CD4-positive, alpha-beta T cell (primary cell): Measurements from ENCODE around the gene SERPINA6. TPM values are rescaled to one million over a fixed set of nuclear protein-coding genes. Genes with fewer than 3 reads are reported as not detected.

Experiments used
- ATAC-seq: fragments of 200-7000 bp; cut with Tn5 transposase; one replicate; pipeline ENCODE4 v1.10.0; 2022; ENCODE audit warnings: mild to moderate bottlenecking; ENCODE audit not compliant: poor library complexity
- CTCF ChIA-PET: fragments of 350-600 bp; sonication (Branson Sonifier 250); formaldehyde crosslinking; loops from one replicate; lab custom pipeline; 2021; ENCODE audit warnings: antibody characterized with exemption, inconsistent platforms; lab: Charles Lee
- POLR2A ChIA-PET: fragments of 350-600 bp; sonication (Branson Sonifier 250); formaldehyde crosslinking; loops from one replicate; lab custom pipeline; 2021; ENCODE audit warnings: antibody characterized with exemption, inconsistent platforms; lab: Charles Lee
- DNase-seq, 14 experiments: peaks; one replicate each; pipeline ENCODE4 v3.0.0-alpha.2; 2013 to 2020; ENCODE audit warnings: mixed read lengths in 2 of 14
- H3K27ac ChIP-seq, 2 donors: one replicate each; pipeline versions ENCODE4 v1.5.1 to v1.7.0; 2013; ENCODE audit warnings: low read length in 2 of 2, low read depth in 1 of 2, mild to moderate bottlenecking in 1 of 2
- H3K27me3 ChIP-seq, 2 experiments: 1 replicate in 1 of 2; 2 replicates in 1 of 2; pipeline versions ENCODE4 v1.6.1 to v1.7.0; 2013; ENCODE audit warnings: low read length in 2 of 2, control low read depth in 1 of 2, mild to moderate bottlenecking in 1 of 2, moderate library complexity in 1 of 2; ENCODE audit not compliant: insufficient read depth in 2 of 2, control insufficient read depth in 1 of 2
- H3K36me3 ChIP-seq: one replicate; pipeline ENCODE4 v1.6.1; 2013; ENCODE audit warnings: low read length, control low read depth; ENCODE audit not compliant: insufficient read depth
- H3K4me1 ChIP-seq: one replicate; pipeline ENCODE4 v1.6.1; 2013; ENCODE audit warnings: low read length, control low read depth; ENCODE audit not compliant: insufficient read depth
- H3K4me3 ChIP-seq: one replicate; pipeline ENCODE4 v1.5.1; 2013; ENCODE audit warnings: mild to moderate bottlenecking, low read length, moderate library complexity
- H3K9me3 ChIP-seq, 2 experiments: 1 replicate in 1 of 2; 2 replicates in 1 of 2; pipeline versions ENCODE4 v1.6.1 to v1.7.0; 2013; ENCODE audit warnings: low read length in 2 of 2, mild to moderate bottlenecking in 2 of 2, control low read depth in 1 of 2, moderate library complexity in 1 of 2; ENCODE audit not compliant: control insufficient read depth in 1 of 2, insufficient read depth in 1 of 2
- H3K27ac Mint-ChIP-seq: one replicate; pipeline ENCODE4 v1.8.0; 2020; ENCODE audit warnings: mixed read lengths
- H3K27me3 Mint-ChIP-seq: one replicate; pipeline ENCODE4 v1.8.0; 2021; ENCODE audit warnings: mixed read lengths
- H3K36me3 Mint-ChIP-seq: one replicate; pipeline ENCODE4 v1.8.0; 2021; ENCODE audit warnings: low read depth, mixed read lengths
- H3K4me1 Mint-ChIP-seq: one replicate; pipeline ENCODE4 v1.8.0; 2021; ENCODE audit warnings: low read depth, mixed read lengths
- H3K4me3 Mint-ChIP-seq: one replicate; pipeline ENCODE4 v1.8.0; 2020; ENCODE audit warnings: mild to moderate bottlenecking, mixed read lengths
- H3K9me3 Mint-ChIP-seq: one replicate; pipeline ENCODE4 v1.8.0; 2020; ENCODE audit warnings: mixed read lengths
- intact Hi-C, 2 experiments: fragments of 100-400 bp; cut with DNase I in 1 of 2; cut with micrococcal nuclease in 1 of 2; formaldehyde crosslinking; loops; one replicate each; pipeline versions ENCODE4 v1.15.1 to v1.9.0; 2023 to 2025; cut with DNase I, micrococcal nuclease
- total RNA-seq, 174 experiments: library from RNA in 2 of 174; stranded (reverse) in 2 of 174; gene quantifications; one replicate each; pipeline ENCODE4 v1.2.3 and lab custom pipeline; 2021 to 2026
- TF ChIP-seq, protein P1 (sequence below): fragments of 200-600 bp; IDR thresholded peaks from one replicate; pipeline ENCODE4 v1.8.0; 2022; ENCODE audit warnings: antibody characterized with exemption, mild to moderate bottlenecking

Gene SERPINA6
- total RNA-seq, 2 experiments from 2014 or later: not detected

GRCh38 chr14:94291159-94291905 is 31.8 kb downstream of the SERPINA6 start:
- CTCF ChIA-PET: no interaction called here
- no peak overlapping the region for H3K4me3 Mint-ChIP-seq
- no peaks in the 10 kb centered on the region for H3K9me3 Mint-ChIP-seq
- DNase-seq (no peak), ATAC-seq (no peak)
- Histone ChIP-seq H3K27me3 (peaks cover 0 to 5% of the 10 kb centered on the region in 2 experiments), H3K36me3 (no peaks in the 10 kb centered on the region), H3K4me3 (no peak overlapping the region), H3K9me3 (peaks cover 0 to 8% of the 10 kb centered on the region in 2 experiments), H3K27ac (no peak overlapping the region), H3K4me1 (no peaks in the 10 kb centered on the region)
- intact Hi-C loops: no loop called here
- no peaks in the 10 kb centered on the region for H3K27me3 Mint-ChIP-seq
- no peaks in the 10 kb centered on the region for H3K36me3 Mint-ChIP-seq
- TF ChIP-seq, protein P1, sequence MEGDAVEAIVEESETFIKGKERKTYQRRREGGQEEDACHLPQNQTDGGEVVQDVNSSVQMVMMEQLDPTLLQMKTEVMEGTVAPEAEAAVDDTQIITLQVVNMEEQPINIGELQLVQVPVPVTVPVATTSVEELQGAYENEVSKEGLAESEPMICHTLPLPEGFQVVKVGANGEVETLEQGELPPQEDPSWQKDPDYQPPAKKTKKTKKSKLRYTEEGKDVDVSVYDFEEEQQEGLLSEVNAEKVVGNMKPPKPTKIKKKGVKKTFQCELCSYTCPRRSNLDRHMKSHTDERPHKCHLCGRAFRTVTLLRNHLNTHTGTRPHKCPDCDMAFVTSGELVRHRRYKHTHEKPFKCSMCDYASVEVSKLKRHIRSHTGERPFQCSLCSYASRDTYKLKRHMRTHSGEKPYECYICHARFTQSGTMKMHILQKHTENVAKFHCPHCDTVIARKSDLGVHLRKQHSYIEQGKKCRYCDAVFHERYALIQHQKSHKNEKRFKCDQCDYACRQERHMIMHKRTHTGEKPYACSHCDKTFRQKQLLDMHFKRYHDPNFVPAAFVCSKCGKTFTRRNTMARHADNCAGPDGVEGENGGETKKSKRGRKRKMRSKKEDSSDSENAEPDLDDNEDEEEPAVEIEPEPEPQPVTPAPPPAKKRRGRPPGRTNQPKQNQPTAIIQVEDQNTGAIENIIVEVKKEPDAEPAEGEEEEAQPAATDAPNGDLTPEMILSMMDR: no peak
- no peaks in the 10 kb centered on the region for H3K4me1 Mint-ChIP-seq
- no peak overlapping the region for H3K27ac Mint-ChIP-seq
- POLR2A ChIA-PET: interaction anchor here (0.6 kb wide), 1 partner anchor 133 kb away, joined by 3 read pairs; no protein-coding TSS in a partner anchor

DNA sequence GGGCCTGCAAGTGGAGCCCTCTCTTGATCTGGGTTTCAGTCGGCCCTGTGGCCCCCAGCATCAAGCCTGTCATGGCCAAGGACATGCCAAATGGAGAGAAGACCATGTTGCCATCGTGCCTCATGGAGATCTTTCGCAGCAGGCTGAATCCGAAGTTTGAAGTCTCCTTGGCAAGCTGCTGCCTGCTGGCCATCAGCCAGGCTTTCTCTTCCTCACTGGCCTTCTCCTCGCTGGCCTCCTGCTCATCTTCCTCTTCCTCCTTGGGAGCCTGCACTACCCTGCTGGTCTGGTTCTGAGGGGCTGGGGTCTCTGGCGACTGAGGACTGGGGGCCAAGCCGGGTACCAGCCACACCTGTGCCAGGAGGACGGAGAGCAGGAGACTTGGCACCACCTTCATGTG is 32.9 kb downstream of the SERPINA6 start:
- H3K9me3 Mint-ChIP-seq: no peaks in the 10 kb centered on the region
- H3K4me1 ChIP-seq: no peaks in the 10 kb centered on the region
- H3K27ac Mint-ChIP-seq: no peak overlapping the region
- no peak for DNase-seq
- H3K4me3 ChIP-seq: no peak overlapping the region
- no peaks in the 10 kb centered on the region for H3K36me3 Mint-ChIP-seq
- TF ChIP-seq, protein P1: no peak
- ChIA-PET CTCF (no interaction called here), POLR2A (no interaction called here)
- no peak overlapping the region for H3K4me3 Mint-ChIP-seq
- no peaks in the 10 kb centered on the region for H3K4me1 Mint-ChIP-seq
- intact Hi-C loops: no loop called here
- no peak overlapping the region for H3K27ac ChIP-seq
- H3K27me3 Mint-ChIP-seq: no peaks in the 10 kb centered on the region
- H3K36me3 ChIP-seq: no peaks in the 10 kb centered on the region
- ATAC-seq: no peak
- H3K27me3 ChIP-seq: peaks cover 0 to 5% of the 10 kb centered on the region in 2 experiments
- peaks cover 0 to 8% of the 10 kb centered on the region in 2 experiments for H3K9me3 ChIP-seq

DNA sequence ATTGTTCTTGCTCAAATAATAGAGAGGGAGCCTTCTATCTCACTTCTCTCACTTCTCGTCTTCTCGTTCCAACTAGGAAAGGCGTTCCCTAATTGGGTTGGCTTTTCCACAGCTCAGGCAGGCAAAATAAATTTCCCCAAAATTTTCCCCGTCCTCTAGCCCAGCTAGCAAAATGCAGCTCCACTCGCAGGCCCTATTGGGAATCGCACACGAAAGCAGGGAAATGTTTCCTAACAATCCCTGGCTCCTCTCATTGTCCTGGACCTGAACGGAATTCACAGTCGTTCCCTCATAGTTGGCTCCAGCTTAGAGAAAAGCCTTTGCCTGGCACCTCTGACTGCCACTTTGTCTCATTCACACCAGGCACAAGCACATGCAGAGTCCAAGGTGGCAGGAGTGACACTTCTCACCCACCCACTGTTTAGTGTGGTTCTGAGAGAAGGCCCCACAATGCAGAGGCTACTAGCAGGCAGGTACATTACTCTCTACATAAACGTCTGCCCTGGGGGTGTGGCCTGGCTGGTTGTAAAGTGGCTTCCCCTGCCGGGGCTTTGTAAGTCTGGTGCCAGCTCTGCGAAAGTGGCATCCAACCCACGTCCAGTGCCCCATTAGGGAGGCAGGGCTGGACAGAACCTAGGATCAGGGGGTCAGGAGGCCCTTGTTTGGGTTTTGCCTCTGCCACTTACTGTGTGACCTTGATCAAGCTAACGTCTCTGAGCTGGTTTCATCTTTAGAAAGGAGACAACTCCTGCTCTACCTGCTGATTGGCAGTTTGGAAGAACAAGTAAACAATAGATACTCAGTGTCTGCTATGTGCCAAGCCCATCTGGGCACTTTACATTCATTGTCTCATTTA is 34.3 kb downstream of the SERPINA6 start:
- ATAC-seq: no peak
- Mint-ChIP-seq H3K4me3 (no peak overlapping the region), H3K9me3 (no peaks in the 10 kb centered on the region), H3K36me3 (no peaks in the 10 kb centered on the region), H3K27ac (no peak overlapping the region), H3K27me3 (no peaks in the 10 kb centered on the region), H3K4me1 (no peaks in the 10 kb centered on the region)
- H3K36me3 ChIP-seq: no peaks in the 10 kb centered on the region
- H3K27ac ChIP-seq: no peak overlapping the region
- ChIA-PET CTCF (no interaction called here), POLR2A (no interaction called here)
- no peak for DNase-seq
- H3K4me1 ChIP-seq: no peaks in the 10 kb centered on the region
- H3K9me3 ChIP-seq: peaks cover 0 to 8% of the 10 kb centered on the region in 2 experiments
- TF ChIP-seq, protein P1: no peak
- peaks cover 0 to 5% of the 10 kb centered on the region in 2 experiments for H3K27me3 ChIP-seq
- intact Hi-C loops: no loop called here
- no peak overlapping the region for H3K4me3 ChIP-seq
